Nephron (organoid): ENCODE measurements around the gene MPPED1.

Source experiments
- H3K27ac Mint-ChIP-seq, 3 experiments: 2 replicates each; pipeline ENCODE4 v1.8.0; 2020; ENCODE audit warnings: mixed read lengths in 3 of 3, mild to moderate bottlenecking in 2 of 3, moderate library complexity in 1 of 3
- H3K27me3 Mint-ChIP-seq: 2 replicates; pipeline ENCODE4 v1.8.0; 2021; ENCODE audit warnings: low read depth, mild to moderate bottlenecking, moderate library complexity, mixed read lengths
- H3K36me3 Mint-ChIP-seq: 2 replicates; pipeline ENCODE4 v1.8.0; 2020; ENCODE audit warnings: low read depth, mixed read lengths
- H3K4me1 Mint-ChIP-seq: 2 replicates; pipeline ENCODE4 v1.8.0; 2020; ENCODE audit warnings: mixed read lengths
- H3K4me3 Mint-ChIP-seq, 3 experiments: 2 replicates each; pipeline ENCODE4 v1.8.0; 2020; ENCODE audit warnings: mild to moderate bottlenecking in 3 of 3, mixed read lengths in 3 of 3, moderate library complexity in 2 of 3
- H3K9me3 Mint-ChIP-seq: 2 replicates; pipeline ENCODE4 v1.8.0; 2020; ENCODE audit warnings: mixed read lengths
- CTCF ChIP-seq, 3 experiments: fragments of 200-600 bp; sonication (generic); IDR thresholded peaks; one replicate each; pipeline ENCODE4 v1.5.0; 2021; ENCODE audit warnings: antibody characterized with exemption in 3 of 3; ENCODE audit not compliant: unreplicated experiment in 3 of 3

The MPPED1 gene

GRCh38 chr22:43398246-43398645 is 13.6 kb upstream of the MPPED1 start:
- no peaks in the 10 kb centered on the region for H3K36me3 Mint-ChIP-seq
- no peak overlapping the region for H3K4me3 Mint-ChIP-seq
- H3K9me3 Mint-ChIP-seq, result no peaks in the 10 kb centered on the region
- no peak for TF ChIP-seq CTCF (IDR thresholded peaks at IDR 0.05; ENCODE audit: unreplicated experiment in 3 of 3)
- no peak overlapping the region for H3K27ac Mint-ChIP-seq
- no peaks in the 10 kb centered on the region for H3K4me1 Mint-ChIP-seq
- peaks cover 47% of the 10 kb centered on the region for H3K27me3 Mint-ChIP-seq

- peaks cover 47% of the 10 kb centered on the region for H3K27me3 Mint-ChIP-seq
- no peak overlapping the region for H3K4me3 Mint-ChIP-seq
- no peaks in the 10 kb centered on the region for H3K4me1 Mint-ChIP-seq
- TF ChIP-seq CTCF (IDR thresholded peaks at IDR 0.05; ENCODE audit: unreplicated experiment in 3 of 3), result no peak
- no peak overlapping the region for H3K27ac Mint-ChIP-seq
- no peaks in the 10 kb centered on the region for H3K9me3 Mint-ChIP-seq
- no peaks in the 10 kb centered on the region for H3K36me3 Mint-ChIP-seq
Measured at GRCh38 chr22:43398910-43399309, 12.9 kb upstream of the MPPED1 start.

GRCh38 chr22:43399338-43399979 is 12.4 kb upstream of the MPPED1 start:
- H3K27ac Mint-ChIP-seq, result no peak overlapping the region
- H3K9me3 Mint-ChIP-seq, result no peaks in the 10 kb centered on the region
- H3K27me3 Mint-ChIP-seq, result peaks cover 52% of the 10 kb centered on the region
- H3K4me3 Mint-ChIP-seq, result no peak overlapping the region
- TF ChIP-seq CTCF (IDR thresholded peaks at IDR 0.05; ENCODE audit: unreplicated experiment in 3 of 3), result no peak
- H3K4me1 Mint-ChIP-seq, result no peaks in the 10 kb centered on the region
- H3K36me3 Mint-ChIP-seq, result no peaks in the 10 kb centered on the region

GRCh38 chr22:43399980-43400358 is 11.8 kb upstream of the MPPED1 start:
- TF ChIP-seq CTCF (IDR thresholded peaks at IDR 0.05; ENCODE audit: unreplicated experiment in 3 of 3), result no peak
- Mint-ChIP-seq H3K36me3 (no peaks in the 10 kb centered on the region), H3K4me1 (no peaks in the 10 kb centered on the region), H3K9me3 (no peaks in the 10 kb centered on the region), H3K27me3 (peaks cover 52% of the 10 kb centered on the region), H3K4me3 (no peak overlapping the region), H3K27ac (no peak overlapping the region)

GRCh38 chr22:43400449-43400848 is 11.4 kb upstream of the MPPED1 start:
- no peak overlapping the region for H3K27ac Mint-ChIP-seq
- H3K4me1 Mint-ChIP-seq, result no peaks in the 10 kb centered on the region
- H3K4me3 Mint-ChIP-seq, result no peak overlapping the region
- H3K36me3 Mint-ChIP-seq, result no peaks in the 10 kb centered on the region
- H3K27me3 Mint-ChIP-seq, result peaks cover 53% of the 10 kb centered on the region
- no peaks in the 10 kb centered on the region for H3K9me3 Mint-ChIP-seq
- TF ChIP-seq CTCF (IDR thresholded peaks at IDR 0.05; ENCODE audit: unreplicated experiment in 3 of 3), result no peak

- H3K27me3 Mint-ChIP-seq, result peaks cover 54% of the 10 kb centered on the region
- H3K9me3 Mint-ChIP-seq, result no peaks in the 10 kb centered on the region
- H3K4me3 Mint-ChIP-seq, result no peak overlapping the region
- H3K4me1 Mint-ChIP-seq, result no peaks in the 10 kb centered on the region
- TF ChIP-seq CTCF (IDR thresholded peaks at IDR 0.05; ENCODE audit: unreplicated experiment in 3 of 3), result no peak
- H3K36me3 Mint-ChIP-seq, result no peaks in the 10 kb centered on the region
- no peak overlapping the region for H3K27ac Mint-ChIP-seq
Measured at GRCh38 chr22:43401233-43401632, 10.6 kb upstream of the MPPED1 start.
